Central memory CD4-positive, alpha-beta T cell (primary cell): Measurements from ENCODE around the gene PHYH.
"Not testable (repeated sequence)": the region's sequence is repeated elsewhere in the genome, so short reads cannot be mapped to it uniquely, and the experiment has no call there.

Experiments used
- DNase-seq: peaks from one replicate; pipeline ENCODE4 v3.0.0; 2022

PHYH gene

DNA sequence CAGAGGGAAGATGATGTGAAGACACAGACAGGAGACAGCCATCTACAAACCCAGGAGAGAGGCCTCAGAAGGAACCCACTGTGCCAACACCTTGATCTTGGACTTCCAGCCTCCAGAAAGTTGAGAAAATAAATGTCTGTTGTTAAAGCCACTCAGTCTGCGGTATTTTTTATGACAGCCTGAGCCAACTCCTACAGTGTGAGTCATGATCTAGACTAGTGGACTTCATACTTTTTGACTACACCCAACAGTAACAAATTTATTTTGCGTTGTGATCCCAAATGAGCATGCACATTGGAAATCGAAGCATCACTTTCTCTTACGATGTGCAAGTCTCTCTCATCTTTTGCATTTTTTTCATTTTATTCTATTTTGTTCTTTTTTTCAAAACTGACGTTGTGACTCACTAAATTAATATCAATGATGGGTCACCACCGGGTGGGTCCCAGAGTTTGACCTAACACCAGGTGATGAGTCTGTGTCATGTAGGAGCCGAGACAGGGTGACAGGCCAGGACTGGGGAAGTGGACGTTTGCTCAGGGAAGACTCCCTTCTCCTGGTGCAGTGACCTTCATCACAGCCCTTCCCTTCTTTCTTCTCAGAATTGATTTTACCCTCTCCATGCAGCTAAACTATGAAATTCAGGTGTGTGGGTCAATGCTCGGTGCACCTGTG lies 28.9 kb downstream of the PHYH start:
- DNase-seq = no peak

DNA sequence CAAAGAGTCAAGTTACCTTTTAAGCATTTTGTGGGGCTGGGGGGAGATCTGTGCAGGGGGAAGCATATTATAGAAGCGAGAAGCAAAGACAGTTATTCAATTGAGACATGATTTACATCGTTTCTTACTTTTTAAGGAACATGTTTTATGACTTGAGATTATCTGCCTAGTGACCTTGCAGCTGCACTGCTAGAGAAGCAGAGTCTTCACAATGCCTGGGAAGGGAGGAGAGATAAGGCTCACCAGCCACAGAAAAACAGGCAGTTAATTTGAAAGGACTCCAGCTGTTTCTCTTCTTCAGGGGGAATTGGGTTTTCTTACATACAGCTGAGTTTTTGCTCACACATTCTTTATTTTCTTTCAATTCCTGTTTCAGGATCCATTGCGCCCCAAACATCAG lies 31.0 kb downstream of the PHYH start:
- DNase-seq = no peak

DNA sequence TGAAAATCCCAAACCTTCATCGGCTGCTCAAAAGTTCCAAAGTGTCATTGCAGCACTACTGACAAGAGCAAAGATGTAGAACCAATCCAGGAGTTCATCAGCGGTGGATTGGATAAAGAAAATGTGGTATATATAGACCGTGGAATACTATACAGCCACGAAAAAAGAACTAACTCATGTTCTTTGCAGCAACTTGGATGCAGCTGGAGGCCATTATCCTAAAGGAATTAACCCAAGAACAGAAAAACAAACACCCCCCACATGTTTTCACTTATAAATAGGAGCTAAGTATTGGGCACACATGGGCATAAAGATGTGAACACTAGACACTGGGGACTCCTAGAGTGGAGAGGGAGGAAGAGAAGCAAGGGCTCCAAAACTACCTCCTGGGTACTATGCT lies 31.6 kb downstream of the PHYH start:
- no peak for DNase-seq

DNA sequence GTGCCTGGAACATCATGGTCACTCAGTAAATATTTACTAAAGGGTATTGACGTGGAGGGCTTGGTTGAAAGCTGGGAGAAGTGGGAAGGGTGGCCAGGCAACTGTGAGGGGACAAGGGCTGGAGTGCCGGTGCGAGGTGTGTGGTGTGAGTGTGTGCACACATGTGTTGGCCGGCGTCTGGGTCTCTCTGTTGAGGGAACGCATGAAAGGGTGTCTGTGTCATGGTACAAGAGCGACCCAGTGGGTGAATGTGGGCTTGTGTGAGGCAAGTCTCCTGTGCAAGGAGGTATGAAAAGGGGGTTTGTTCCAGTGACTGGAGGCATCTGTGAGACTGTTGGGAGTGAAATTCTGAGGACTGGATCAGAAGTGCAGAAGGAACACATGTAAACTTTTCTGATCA lies 36.3 kb downstream of the PHYH start:
- DNase-seq = no peak

DNA sequence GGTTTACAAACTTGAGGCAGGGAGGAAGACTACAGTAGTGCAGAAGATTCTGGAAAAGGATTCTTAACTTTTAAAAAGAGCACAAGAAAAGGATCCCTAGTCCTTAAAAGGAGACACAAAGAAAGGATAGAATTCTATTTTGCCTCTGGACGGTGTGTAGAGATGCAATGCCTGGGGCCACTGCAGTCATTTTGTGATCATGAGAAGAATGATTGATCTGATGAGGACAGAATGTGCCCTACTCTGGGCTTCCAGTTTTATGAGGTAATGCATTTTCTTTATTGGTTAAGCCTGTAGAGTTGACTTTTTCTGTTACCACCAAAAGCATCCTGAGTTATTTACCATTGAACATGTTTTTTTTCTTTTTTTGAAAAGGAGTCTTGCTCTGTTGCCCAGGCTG lies 37.4 kb downstream of the PHYH start:
- DNase-seq = no peak

DNA sequence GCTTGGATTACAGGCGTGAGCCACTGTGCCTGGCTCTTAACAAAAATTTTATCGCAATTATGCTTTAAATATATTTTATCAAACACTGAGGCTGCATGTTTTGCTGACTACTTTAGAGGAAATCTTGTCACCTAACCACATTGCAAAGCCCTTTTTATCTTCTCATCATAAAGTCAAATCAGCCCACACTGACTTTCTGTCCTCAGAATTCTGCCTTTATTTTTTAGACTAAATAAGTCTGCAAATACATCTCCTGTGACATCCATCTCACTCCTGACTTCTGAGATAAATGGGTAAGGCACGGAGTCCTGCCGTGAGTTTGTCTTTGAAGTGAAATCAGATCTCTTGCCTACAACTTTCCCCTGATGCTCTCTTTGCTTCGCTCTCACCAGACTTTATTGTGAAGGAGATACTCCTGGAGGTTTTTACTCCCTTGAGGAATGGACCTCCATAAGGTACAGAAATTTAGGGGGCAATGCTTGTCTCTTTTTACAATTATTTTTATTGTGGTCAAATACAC lies 42.2 kb downstream of the PHYH start:
- no peak for DNase-seq

DNA sequence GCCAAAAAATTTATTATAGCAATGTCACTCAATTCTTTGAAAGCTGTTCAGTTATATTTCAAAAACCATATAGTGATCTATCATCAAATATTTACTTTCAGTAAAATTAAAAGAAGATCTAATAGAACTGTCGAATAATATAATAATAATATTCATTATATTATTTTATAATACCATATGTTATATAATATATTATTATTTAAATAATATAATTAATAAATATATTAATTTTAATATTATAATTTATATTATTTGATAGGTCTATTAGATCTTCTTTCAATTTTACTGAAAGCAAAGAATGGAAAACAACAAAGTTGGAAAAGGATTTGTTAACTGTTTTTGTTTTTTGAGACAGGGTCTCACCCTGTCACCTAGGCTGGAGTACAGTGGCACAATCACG lies 43.2 kb downstream of the PHYH start:
- DNase-seq = no peak

DNA sequence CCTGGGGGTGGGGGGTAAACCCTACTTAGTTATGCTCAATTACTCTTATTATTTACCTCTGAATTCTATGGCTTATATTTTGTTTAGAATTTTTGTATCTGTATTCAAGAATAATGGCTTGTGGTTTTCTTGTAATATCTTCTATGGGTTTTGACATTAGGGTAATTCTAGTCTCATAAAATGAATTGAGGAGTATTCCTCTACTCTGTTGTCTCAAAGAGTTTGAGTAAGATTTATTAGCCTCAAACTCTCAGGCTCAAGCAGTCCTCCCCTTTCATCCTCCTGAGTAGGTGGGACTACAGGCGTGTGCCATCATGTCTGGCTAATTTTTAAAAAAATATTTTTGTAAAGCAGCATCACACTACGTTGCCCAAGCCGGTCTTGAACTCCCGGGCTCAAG lies 46.1 kb downstream of the PHYH start:
- DNase-seq = no peak

DNA sequence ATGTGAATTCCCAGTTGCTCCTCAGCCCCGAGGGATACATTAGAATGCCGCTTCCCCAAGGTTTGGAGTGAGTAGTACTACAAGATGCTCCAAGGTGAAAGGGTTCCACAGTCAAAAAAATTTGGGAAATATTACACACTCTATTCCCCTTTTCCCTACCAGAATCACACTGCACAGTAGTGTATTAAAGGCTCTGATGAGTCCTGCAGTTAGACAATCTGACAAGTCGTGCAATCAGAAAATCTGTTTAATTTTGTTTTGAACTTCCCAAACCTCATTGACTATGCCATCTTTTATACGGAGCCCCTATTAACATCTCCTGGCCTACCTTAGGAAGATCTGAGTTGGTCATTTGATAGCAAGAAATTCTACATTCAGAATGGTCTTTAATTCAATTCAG lies 52.1 kb downstream of the PHYH start:
- no peak for DNase-seq

DNA sequence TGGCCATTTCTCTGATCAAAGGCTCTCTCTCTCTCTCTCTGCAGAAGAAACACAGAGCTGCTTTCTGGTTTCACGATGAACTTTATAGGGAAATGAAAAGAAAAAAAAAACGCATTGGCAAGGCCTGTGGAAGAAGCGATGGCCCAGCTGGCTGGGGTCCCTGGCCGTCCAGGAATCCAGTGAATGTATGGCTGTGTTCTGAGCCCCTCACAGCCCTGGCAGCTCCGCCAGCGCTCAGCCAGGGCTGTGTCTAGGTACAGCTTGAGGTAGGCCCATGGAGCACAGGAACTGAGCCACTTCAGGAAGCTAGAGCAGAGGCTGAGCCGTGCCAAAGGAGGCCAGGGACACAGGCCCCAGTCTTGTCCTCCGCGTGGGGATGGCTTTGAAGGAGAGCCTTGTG lies 52.6 kb downstream of the PHYH start:
- no peak for DNase-seq

DNA sequence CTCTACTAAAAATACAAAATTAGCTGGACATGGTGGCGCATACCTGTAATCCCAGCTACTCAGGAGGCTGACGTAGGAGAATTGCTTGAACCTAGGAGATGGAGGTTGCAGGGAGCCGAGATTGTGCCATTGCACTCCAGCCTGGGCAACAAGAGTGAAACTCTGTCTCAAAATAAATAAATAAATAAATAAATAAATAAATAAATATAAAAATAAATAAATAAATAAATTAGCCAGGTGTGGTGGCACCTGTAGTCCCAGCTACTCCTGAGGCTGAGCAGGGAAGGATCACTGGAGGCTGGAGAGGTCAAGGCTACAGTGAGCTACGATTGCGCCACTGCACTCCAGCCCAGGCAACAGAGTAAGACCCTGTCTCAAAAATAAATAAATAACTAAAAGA lies 57.6 kb downstream of the PHYH start:
- DNase-seq = not testable (repeated sequence)

DNA sequence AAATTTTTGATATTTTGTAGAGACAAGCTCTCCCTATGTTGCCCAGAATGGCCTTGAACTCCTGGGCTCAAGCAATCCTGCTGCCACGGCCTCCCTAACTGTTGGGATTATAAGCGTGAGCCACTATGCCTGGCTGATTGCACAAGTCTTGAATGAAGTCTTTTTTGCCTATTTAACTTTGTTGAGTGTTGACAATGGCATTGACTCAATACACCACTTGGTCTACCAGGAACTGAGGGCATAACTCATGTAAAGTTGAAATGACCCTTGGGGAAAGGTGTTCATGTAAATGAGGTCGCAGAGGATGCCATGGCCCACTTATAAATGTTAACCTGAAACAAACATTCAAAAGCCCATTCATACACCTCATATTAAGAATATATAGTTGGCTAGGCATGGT lies 58.3 kb downstream of the PHYH start:
- DNase-seq = no peak

DNA sequence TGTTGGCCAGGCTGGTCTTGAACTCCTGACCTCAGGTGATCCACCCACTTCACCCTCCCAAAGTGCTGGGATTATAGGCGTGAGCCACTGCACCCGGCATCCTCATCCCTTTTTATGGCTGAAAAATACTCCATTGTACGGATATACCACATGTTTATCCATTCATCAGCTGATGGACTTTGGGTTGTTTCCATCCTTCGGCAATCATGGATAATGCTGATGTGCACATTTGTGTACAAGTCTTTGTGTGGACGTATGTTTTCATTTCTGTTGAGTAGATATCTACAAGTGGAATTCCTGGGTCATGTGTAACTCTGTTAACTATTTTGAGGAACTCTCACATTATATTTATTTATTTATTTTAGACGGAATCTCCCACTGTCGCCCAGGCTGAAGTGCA lies 59.9 kb downstream of the PHYH start:
- no peak for DNase-seq

DNA sequence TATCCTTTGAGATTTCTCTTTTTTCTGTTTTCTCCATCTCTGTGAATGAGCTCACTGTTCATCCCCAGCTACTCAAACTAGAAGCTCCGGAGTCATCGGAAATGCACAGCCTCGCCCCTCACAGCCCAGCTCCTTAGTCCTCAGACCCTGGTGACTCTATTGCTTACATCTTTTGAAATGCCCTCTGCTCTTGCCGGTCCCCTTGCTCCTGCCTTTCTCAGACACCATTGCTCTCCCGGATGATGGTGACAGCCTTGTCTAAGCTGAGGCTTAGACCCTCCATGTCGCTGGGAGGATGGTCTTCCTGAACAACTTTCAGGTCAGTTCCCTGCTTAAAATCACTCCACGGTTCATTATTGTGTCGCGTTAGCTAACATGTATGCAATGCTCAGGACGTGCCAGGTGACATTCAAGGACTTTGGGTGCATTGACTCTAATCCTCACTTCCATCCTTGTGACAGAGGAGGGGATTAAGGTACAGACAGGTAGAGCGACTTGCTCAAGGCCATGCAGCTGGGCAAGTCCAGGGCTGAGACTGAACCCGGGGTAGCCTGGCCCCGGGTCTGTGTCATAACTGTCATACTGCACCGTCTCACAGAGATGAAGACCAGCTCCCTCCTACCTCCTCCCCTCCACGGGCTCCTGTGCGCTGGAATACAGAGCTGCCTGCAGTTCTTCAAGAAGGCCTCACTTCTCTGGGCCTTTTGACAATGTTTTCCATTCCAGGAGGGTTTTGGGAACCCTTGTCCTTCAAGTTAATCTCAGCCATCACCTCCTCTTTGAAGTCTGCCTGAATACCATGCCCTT lies 61.4 kb downstream of the PHYH start:
- DNase-seq = no peak

DNA sequence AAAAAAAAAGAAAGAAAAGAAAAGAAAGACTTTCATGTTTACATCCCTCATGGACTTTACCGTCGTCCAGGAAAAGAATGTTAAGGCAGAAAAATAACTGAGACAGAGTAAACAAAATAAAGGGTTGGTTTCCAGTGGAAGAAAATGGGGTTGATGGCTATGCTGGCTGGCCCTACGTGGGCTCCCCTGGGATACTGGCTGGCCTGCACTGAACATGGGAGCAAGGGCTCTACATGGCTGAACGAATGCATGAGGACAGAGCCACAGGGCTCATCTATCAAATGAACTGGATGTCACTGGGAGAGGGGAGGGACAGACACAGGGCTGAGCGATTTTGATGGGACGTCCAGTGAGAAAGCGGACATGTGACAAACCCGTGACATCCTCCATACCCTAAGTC lies 63.2 kb downstream of the PHYH start:
- no peak for DNase-seq

DNA sequence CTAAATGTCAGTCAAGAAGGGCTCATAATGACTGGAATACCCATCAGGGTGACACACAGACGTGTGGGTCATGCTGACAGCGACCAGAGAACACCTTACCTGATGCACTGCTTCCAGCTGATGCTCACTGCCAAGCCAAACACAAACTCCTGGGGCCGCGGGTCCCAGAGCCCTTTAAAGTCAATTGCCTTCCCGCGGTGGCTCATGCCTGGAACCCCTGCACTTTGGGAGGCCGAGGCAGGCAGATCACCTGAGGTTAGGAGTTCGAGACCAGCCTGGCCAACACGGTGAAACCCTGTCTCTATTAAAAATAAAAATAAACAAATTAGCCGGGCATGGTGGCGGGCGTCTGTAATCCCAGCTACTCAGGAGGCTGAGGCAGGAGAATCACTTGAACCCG lies 65.1 kb downstream of the PHYH start:
- DNase-seq = not testable (repeated sequence)

DNA sequence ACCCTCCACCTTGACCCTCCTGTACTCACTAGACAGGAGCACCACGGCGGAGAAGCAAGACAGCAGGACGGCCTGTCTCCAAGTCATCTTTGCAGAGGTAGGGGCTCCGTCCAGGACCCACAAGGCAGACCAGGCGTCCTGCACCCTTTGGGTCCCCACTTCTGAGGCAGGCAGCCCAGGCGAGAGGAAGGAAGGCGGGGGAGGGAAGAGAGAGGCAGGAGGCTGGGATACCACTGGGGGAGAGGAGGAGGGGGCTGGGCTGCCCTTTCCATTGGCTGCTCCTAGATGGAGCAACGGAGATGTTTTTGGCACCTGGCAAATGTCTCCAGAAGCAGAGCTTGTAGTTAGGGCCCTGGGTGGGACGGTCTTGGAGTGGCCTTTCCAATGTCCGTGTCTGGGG lies 65.7 kb downstream of the PHYH start, which contains the start of gene UCMA:
Gene UCMA (minus strand): TSS at position 203 of the 400 bp plus-strand sequence. CDS start 116 bp downstream, at position 87.
- no peak for DNase-seq

DNA sequence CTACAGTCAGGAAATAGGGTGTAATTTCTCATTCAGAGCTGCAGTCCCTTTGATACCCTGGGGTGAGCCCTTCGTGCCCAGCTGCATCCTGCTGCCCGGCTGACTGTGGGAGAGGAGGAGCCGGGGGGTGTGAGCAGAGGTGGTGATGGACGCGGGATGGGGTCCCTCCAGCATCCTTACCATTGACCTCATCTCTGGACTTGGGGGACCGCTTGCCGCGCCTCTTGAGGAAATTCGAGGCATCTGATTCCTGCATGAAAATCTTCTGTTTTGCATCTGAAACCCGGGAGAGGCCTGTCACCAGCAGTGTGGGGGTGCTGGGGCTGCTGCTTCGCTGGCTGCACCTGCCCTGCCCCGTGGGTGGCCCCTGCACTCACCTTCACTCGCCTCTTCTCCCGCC lies 66.5 kb downstream of the PHYH start:
- DNase-seq = no peak

DNA sequence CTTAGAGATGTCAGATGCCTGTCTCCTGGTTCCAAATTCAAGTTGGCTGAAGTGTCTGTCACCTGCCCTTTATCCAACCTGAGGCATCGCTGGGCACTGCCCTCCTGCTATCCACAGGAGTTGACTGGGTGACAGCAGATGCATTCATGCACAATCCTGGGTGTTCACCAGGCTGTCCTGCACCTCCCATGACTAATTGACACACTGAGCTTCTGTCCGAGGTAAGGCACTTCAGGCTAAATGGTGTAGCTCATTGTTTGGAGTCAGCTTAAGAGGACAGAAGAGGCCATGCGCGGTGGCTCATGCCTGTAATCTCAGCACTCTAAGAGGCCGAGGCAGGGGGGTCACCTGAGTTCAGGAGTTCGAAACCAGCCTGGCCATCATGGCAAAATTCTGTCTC lies 68.1 kb downstream of the PHYH start:
- DNase-seq = no peak

DNA sequence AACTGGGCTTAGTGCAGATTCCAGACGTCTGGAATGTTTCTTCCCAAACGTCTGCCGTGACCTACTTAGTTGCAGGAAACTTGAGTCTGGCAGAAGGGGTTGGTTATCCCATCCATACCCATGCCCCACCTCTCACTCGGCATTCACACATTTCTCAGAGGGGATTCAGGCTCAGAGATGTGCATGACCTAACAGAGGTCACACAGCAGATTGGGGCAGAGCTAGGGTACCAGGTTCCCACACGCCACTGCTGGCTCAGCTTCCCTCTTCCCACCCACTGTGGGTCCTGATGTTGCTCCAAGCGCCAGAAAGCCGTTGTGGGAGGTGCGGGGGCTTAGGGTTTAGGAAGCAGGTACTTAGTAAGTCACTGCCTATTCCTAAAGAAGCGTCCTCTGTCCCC lies 68.7 kb downstream of the PHYH start:
- no peak for DNase-seq
